Cardiac muscle cell (in vitro differentiated cells and primary cell): Measurements from ENCODE around the gene PPP1R13L. TPM values are rescaled to one million over a fixed set of nuclear protein-coding genes. Genes with fewer than 3 reads are reported as not detected.

Experiments
- DNase-seq, 2 donors: peaks; one replicate each; pipeline versions ENCODE4 v3.0.0 to v3.0.0-alpha.2; 2010 to 2017; ENCODE audit warnings: low read depth in 1 of 2, low spot score in 1 of 2
- H3K27ac ChIP-seq: fragments of 200-600 bp; sonication (generic); 2 replicates; pipeline ENCODE4 v1.5.1; 2016
- H3K27me3 ChIP-seq: fragments of 200-600 bp; sonication (generic); 2 replicates; pipeline ENCODE4 v1.6.0; 2016; ENCODE audit warnings: control low read depth
- H3K36me3 ChIP-seq: fragments of 200-600 bp; sonication (generic); 2 replicates; pipeline ENCODE4 v1.5.1; 2016; ENCODE audit warnings: control low read depth
- H3K4me1 ChIP-seq: fragments of 200-600 bp; sonication (generic); 2 replicates; pipeline ENCODE4 v1.8.1; 2017; ENCODE audit warnings: low read depth, mild to moderate bottlenecking, mixed run types
- H3K4me3 ChIP-seq: fragments of 200-600 bp; sonication (generic); 2 replicates; pipeline ENCODE4 v1.5.1; 2016; ENCODE audit warnings: mild to moderate bottlenecking
- H3K9me3 ChIP-seq: fragments of 200-600 bp; sonication (generic); 2 replicates; pipeline ENCODE4 v1.5.1; 2017; ENCODE audit warnings: low read depth, mild to moderate bottlenecking, control low read depth
- polyA plus RNA-seq: library from polyadenylated mRNA; unstranded; fragments of >200 nt; fragmentation: Nextera tagmentation; extraction: Ambion mirVana; gene quantifications from 2 replicates; pipeline ENCODE4 v1.2.1, GENCODE V29; 2016
- total RNA-seq: library from RNA; depleted of rRNA; stranded (reverse); fragments of >200 nt; gene quantifications from 2 replicates; pipeline ENCODE4 v1.2.3, GENCODE V29; 2016
- TF ChIP-seq, protein P1 (sequence below): IDR thresholded peaks from 2 replicates; pipeline ENCODE4 v1.5.1; 2012; ENCODE audit warnings: low read depth, mild to moderate bottlenecking, low read length

PPP1R13L gene
- total and polyA plus RNA-seq, 2 experiments from 2014 or later, result 39.5 to 118 TPM

GRCh38 chr19:45355910-45356309 is 49.0 kb downstream of the PPP1R13L start:
- Histone ChIP-seq H3K36me3 (peaks cover 41% of the 10 kb centered on the region), H3K27me3 (no peaks in the 10 kb centered on the region), H3K4me3 (no peak overlapping the region), H3K9me3 (no peaks in the 10 kb centered on the region), H3K4me1 (no peaks in the 10 kb centered on the region), H3K27ac (no peak overlapping the region)
- TF ChIP-seq, protein P1, sequence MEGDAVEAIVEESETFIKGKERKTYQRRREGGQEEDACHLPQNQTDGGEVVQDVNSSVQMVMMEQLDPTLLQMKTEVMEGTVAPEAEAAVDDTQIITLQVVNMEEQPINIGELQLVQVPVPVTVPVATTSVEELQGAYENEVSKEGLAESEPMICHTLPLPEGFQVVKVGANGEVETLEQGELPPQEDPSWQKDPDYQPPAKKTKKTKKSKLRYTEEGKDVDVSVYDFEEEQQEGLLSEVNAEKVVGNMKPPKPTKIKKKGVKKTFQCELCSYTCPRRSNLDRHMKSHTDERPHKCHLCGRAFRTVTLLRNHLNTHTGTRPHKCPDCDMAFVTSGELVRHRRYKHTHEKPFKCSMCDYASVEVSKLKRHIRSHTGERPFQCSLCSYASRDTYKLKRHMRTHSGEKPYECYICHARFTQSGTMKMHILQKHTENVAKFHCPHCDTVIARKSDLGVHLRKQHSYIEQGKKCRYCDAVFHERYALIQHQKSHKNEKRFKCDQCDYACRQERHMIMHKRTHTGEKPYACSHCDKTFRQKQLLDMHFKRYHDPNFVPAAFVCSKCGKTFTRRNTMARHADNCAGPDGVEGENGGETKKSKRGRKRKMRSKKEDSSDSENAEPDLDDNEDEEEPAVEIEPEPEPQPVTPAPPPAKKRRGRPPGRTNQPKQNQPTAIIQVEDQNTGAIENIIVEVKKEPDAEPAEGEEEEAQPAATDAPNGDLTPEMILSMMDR, result no peak
- no peak for DNase-seq

DNA sequence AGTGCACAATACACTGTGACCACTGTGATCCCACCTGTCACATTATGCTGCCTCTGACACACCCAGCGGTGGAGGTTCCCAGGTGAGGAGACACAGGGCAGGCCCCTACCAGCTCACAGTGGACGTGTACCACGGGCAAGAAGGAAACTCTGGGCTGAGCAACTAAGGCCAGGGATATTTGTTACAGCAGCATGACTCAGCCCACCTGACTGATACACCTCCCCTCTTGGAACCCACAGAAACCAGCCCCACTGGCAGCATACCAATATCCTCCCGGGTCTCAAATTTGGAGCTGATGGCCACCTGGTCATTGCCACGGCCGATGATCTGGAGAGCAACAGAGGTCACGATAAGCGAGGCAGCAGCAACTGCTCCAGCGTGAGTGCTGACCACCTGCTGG is 49.5 kb downstream of the PPP1R13L start:
- Histone ChIP-seq H3K27ac (no peak overlapping the region), H3K4me1 (no peaks in the 10 kb centered on the region), H3K27me3 (no peaks in the 10 kb centered on the region), H3K36me3 (peaks cover 41% of the 10 kb centered on the region), H3K9me3 (no peaks in the 10 kb centered on the region), H3K4me3 (no peak overlapping the region)
- TF ChIP-seq, protein P1, result no peak
- no peak for DNase-seq

DNA sequence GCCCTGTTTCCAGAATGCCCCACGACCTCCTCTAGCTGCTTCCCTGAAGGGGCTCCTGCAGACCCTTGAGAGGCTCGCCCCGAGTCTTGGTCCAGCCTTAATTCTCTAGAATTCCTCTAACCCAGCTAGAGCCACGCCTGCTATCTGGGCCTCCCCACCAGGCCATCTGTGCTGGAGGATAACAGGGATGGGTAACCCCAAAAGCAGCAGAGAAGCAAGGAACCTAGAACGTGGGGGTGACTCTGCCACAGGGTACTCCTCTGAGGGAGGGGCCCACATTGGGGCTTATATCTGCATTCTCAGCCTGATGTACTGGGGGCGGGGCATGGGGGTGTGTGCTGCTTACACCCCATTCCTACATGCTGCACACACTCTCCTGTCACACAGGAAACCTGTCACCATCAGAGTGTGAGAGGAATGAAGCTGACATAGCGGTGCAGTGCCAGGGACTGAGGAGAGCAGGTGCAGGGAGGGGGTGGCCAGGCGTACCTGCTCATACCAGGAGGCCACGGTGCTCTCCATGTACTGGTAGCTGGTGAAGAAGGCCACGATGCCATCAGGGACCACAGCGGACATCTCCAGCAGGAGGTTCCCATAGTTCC is 50.5 kb downstream of the PPP1R13L start:
- Histone ChIP-seq H3K27me3 (no peaks in the 10 kb centered on the region), H3K9me3 (no peaks in the 10 kb centered on the region), H3K4me1 (no peaks in the 10 kb centered on the region), H3K27ac (no peak overlapping the region), H3K36me3 (peaks cover 41% of the 10 kb centered on the region), H3K4me3 (no peak overlapping the region)
- TF ChIP-seq, protein P1, result no peak
- no peak for DNase-seq

GRCh38 chr19:45352914-45353796 is 51.7 kb downstream of the PPP1R13L start:
- no peak overlapping the region for H3K27ac ChIP-seq
- H3K36me3 ChIP-seq, result peaks cover 36% of the 10 kb centered on the region
- TF ChIP-seq, protein P1, result no peak
- H3K27me3 ChIP-seq, result no peaks in the 10 kb centered on the region
- no peak for DNase-seq
- H3K4me1 ChIP-seq, result no peaks in the 10 kb centered on the region
- no peak overlapping the region for H3K4me3 ChIP-seq
- no peaks in the 10 kb centered on the region for H3K9me3 ChIP-seq

DNA sequence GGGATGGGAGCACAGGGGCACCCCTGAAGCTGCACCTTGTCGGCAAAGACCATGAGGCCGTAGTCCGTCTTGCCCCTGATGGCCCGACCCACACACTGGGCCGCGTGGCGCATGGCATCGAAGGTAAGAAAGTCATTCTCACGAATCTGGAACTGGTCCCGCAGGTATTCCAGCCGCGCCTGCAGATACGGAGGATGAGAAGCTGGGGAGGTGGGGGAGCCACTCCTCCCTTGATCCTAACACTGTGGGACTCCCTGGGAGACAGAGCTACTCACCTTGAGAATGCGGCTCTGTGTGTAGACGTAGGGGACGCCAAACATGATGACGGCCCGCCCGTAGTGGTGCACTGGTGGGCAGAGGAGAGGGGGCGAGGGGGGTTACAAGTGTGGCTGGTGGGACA is 52.4 kb downstream of the PPP1R13L start:
- TF ChIP-seq, protein P1, result no peak
- Histone ChIP-seq H3K4me3 (no peak overlapping the region), H3K27ac (no peak overlapping the region), H3K9me3 (no peaks in the 10 kb centered on the region), H3K27me3 (no peaks in the 10 kb centered on the region), H3K4me1 (no peaks in the 10 kb centered on the region), H3K36me3 (peaks cover 36% of the 10 kb centered on the region)
- no peak for DNase-seq
